SIG-M5 (cell line): ENCODE results near the gene DNASE1L2.

Experiments used
- DNase-seq: peaks from one replicate; lab custom pipeline; 2025; lab: John Stamatoyannopoulos, UW

DNASE1L2 gene

GRCh38 chr16:2226245-2226793, 9.9 kb upstream of the DNASE1L2 start:
- DNase-seq, result no peak

GRCh38 chr16:2226918-2227317, 9.3 kb upstream of the DNASE1L2 start:
- no peak for DNase-seq

GRCh38 chr16:2228161-2228824, 8.0 kb upstream of the DNASE1L2 start:
- DNase-seq, result no peak

- DNase-seq, result no peak
These were observed 7.2 kb upstream of the DNASE1L2 start for GRCh38 chr16:2229091-2229490.

GRCh38 chr16:2229632-2230250, 6.5 kb upstream of the DNASE1L2 start:
- DNase-seq, result no peak

GRCh38 chr16:2230376-2230775, 5.9 kb upstream of the DNASE1L2 start:
- no peak for DNase-seq

- DNase-seq, result no peak
These were observed 5.0 kb upstream of the DNASE1L2 start for GRCh38 chr16:2231016-2231931.

- no peak for DNase-seq
These were observed 3.9 kb upstream of the DNASE1L2 start for GRCh38 chr16:2232094-2232990.

- DNase-seq, result no peak
These were observed 3.0 kb upstream of the DNASE1L2 start for GRCh38 chr16:2233046-2233775.

GRCh38 chr16:2233872-2234812, 2.1 kb upstream of the DNASE1L2 start:
- DNase-seq, result no peak

- DNase-seq, result no peak
These were observed 1.5 kb upstream of the DNASE1L2 start for GRCh38 chr16:2234813-2235170.

GRCh38 chr16:2235234-2235651, 1.0 kb upstream of the DNASE1L2 start:
- no peak for DNase-seq

GRCh38 chr16:2235695-2236336, 428 bp upstream of the DNASE1L2 start:
- DNase-seq, result no peak

GRCh38 chr16:2237102-2237482, 848 bp downstream of the DNASE1L2 start:
- no peak for DNase-seq

GRCh38 chr16:2237493-2238149, 1.4 kb downstream of the DNASE1L2 start:
- no peak for DNase-seq

GRCh38 chr16:2238150-2238837, 2.0 kb downstream of the DNASE1L2 start:
- no peak for DNase-seq

GRCh38 chr16:2238838-2239675, 2.8 kb downstream of the DNASE1L2 start:
- DNase-seq, result no peak
